Peyer's patch (tissue), 4 donors: ENCODE measurements around the gene DSG1. TPM values are rescaled to one million over a fixed set of nuclear protein-coding genes. Genes with fewer than 3 reads are reported as not detected.

Experiments
- DNase-seq, 3 donors: peaks; one replicate each; pipeline ENCODE4 v3.0.0-alpha.2; 2017 to 2019
- H3K27ac ChIP-seq, 4 donors: fragments of 200-600 bp; sonication (generic); one replicate each; pipeline ENCODE4 v1.5.1; 2016 to 2019
- H3K27me3 ChIP-seq, 2 donors: fragments of 200-600 bp; sonication (generic); one replicate each; pipeline ENCODE4 v1.5.1; 2019
- H3K36me3 ChIP-seq, 3 donors: fragments of 200-600 bp; sonication (generic); one replicate each; pipeline ENCODE4 v1.5.1; 2016 to 2019
- H3K4me1 ChIP-seq, 4 donors: fragments of 200-600 bp; sonication (generic); one replicate each; pipeline ENCODE4 v1.5.1; 2016 to 2019
- H3K4me3 ChIP-seq, 4 donors: fragments of 200-600 bp; sonication (generic); 1 replicate in 3 of 4; 2 replicates in 1 of 4; pipeline ENCODE4 v1.5.1; 2016 to 2019; ENCODE audit warnings: mild to moderate bottlenecking in 1 of 4
- H3K9me3 ChIP-seq, 4 donors: fragments of 200-600 bp; sonication (generic); one replicate each; pipeline ENCODE4 v1.5.1; 2016 to 2019; ENCODE audit warnings: mild to moderate bottlenecking in 1 of 4
- CTCF ChIP-seq, 6 experiments: fragments of 450-650 bp in 4 of 6; fragments of 200-600 bp in 2 of 6; sonication (generic) in 1 of 6; IDR thresholded peaks; one replicate each; pipeline ENCODE4 v1.5.1; 2017 to 2019; ENCODE audit warnings: antibody characterized with exemption in 6 of 6, mild to moderate bottlenecking in 3 of 6, moderate library complexity in 1 of 6
- POLR2A ChIP-seq, 2 donors: fragments of 450-650 bp; IDR thresholded peaks; one replicate each; pipeline ENCODE4 v1.5.1; 2017; ENCODE audit warnings: antibody characterized with exemption in 2 of 2, mild to moderate bottlenecking in 2 of 2, moderate library complexity in 2 of 2
- total RNA-seq, 4 donors: library from RNA; depleted of rRNA; stranded (reverse); fragments of >200 nt; gene quantifications; one replicate each; pipeline ENCODE4 v1.1.0, GENCODE V29; 2016

DSG1 gene
- under 1 TPM in 2 of 4 donors, not detected in 2; 0.27 to 0.38 TPM for total RNA-seq

- H3K27me3 ChIP-seq = no peaks in the 10 kb centered on the region
- H3K27ac ChIP-seq = no peak within 1 kb of the TSS
- no peaks in the 10 kb centered on the region for H3K9me3 ChIP-seq
- no peaks in the 10 kb centered on the region for H3K36me3 ChIP-seq
- TF ChIP-seq POLR2A (IDR thresholded peaks at IDR 0.05) = no peak
- no peak for TF ChIP-seq CTCF (IDR thresholded peaks at IDR 0.05)
- no peaks in the 10 kb centered on the region for H3K4me1 ChIP-seq
- no peak for DNase-seq
- H3K4me3 ChIP-seq = no peak within 1 kb of the TSS
These were observed at the start of gene DSG1 for GRCh38 chr18:31317860-31318259. TSS of gene DSG1 (plus strand) at chr18:31318160. CDS start at chr18:31318301, 141 bp downstream.

GRCh38 chr18:31268985-31269406, 49.0 kb upstream of the DSG1 start:
- Histone ChIP-seq H3K9me3 (no peaks in the 10 kb centered on the region), H3K36me3 (no peaks in the 10 kb centered on the region), H3K27me3 (no peaks in the 10 kb centered on the region), H3K27ac (no peak overlapping the region), H3K4me3 (no peak overlapping the region), H3K4me1 (peaks cover 0 to 11% (median 0%) of the 10 kb centered on the region in 4 donors)
- DNase-seq = no peak
- TF ChIP-seq CTCF (IDR thresholded peaks at IDR 0.05) (no peak), POLR2A (IDR thresholded peaks at IDR 0.05) (no peak)

GRCh38 chr18:31269566-31269965, 48.4 kb upstream of the DSG1 start:
- Histone ChIP-seq H3K27me3 (no peaks in the 10 kb centered on the region), H3K4me3 (no peak overlapping the region), H3K4me1 (peaks cover 0 to 11% (median 0%) of the 10 kb centered on the region in 4 donors), H3K36me3 (no peaks in the 10 kb centered on the region), H3K27ac (no peak overlapping the region), H3K9me3 (no peaks in the 10 kb centered on the region)
- TF ChIP-seq CTCF (IDR thresholded peaks at IDR 0.05) (no peak), POLR2A (IDR thresholded peaks at IDR 0.05) (no peak)
- DNase-seq = no peak

- TF ChIP-seq POLR2A (IDR thresholded peaks at IDR 0.05) (no peak), CTCF (IDR thresholded peaks at IDR 0.05) (no peak)
- no peaks in the 10 kb centered on the region for H3K27me3 ChIP-seq
These were observed 47.4 kb upstream of the DSG1 start for GRCh38 chr18:31270578-31270977.

GRCh38 chr18:31273812-31274527, 44.0 kb upstream of the DSG1 start:
- no peaks in the 10 kb centered on the region for H3K9me3 ChIP-seq
- TF ChIP-seq POLR2A (IDR thresholded peaks at IDR 0.05) = no peak
- TF ChIP-seq CTCF (IDR thresholded peaks at IDR 0.05) = peak in 2 of 6 experiments; percentile 10 to 27
- H3K27me3 ChIP-seq = no peaks in the 10 kb centered on the region
- peak overlapping the region in 2 of 4 donors; percentile 18 to 36 for H3K27ac ChIP-seq
- no peak overlapping the region for H3K4me3 ChIP-seq
- no peak for DNase-seq
- H3K36me3 ChIP-seq = no peaks in the 10 kb centered on the region
- H3K4me1 ChIP-seq = peaks cover 0 to 22% (median 0%) of the 10 kb centered on the region in 4 donors

More at GRCh38 chr18:31270578-31270977, 47.4 kb upstream of the DSG1 start:
- no peaks in the 10 kb centered on the region for H3K36me3 ChIP-seq
- no peaks in the 10 kb centered on the region for H3K9me3 ChIP-seq
- no peak overlapping the region for H3K4me3 ChIP-seq
- H3K27ac ChIP-seq = no peak overlapping the region
- peaks cover 0 to 20% (median 0%) of the 10 kb centered on the region in 4 donors for H3K4me1 ChIP-seq
- DNase-seq = no peak
